Transverse colon (tissue), 3 donors: ENCODE data around the gene NECTIN1.

Experiments
- CTCF ChIP-seq, 5 experiments: fragments of 200-600 bp in 3 of 5; fragments of 450-650 bp in 2 of 5; sonication (generic) in 3 of 5; IDR thresholded peaks; 1 replicate in 2 of 5; 2 replicates in 3 of 5; pipeline ENCODE4 v1.5.1; 2016 to 2017; ENCODE audit warnings: antibody characterized with exemption in 5 of 5, inconsistent platforms in 3 of 5, mild to moderate bottlenecking in 2 of 5, moderate library complexity in 1 of 5
- POLR2A ChIP-seq: fragments of 450-650 bp; IDR thresholded peaks from one replicate; pipeline ENCODE4 v1.6.1; 2016; ENCODE audit warnings: antibody characterized with exemption, mild to moderate bottlenecking, moderate library complexity

- TF ChIP-seq CTCF (IDR thresholded peaks at IDR 0.05): no peak
- TF ChIP-seq POLR2A: no peak
Observed at GRCh38 chr11:119771172-119771770, 42.3 kb upstream of the NECTIN1 start.
